T-cell (primary cell): Measurements from ENCODE around the gene C22orf39. TPM values are rescaled to one million over a fixed set of nuclear protein-coding genes. Genes with fewer than 3 reads are reported as not detected.
A peak's percentile ranks its signal among the peaks of the same experiment; 100 is the strongest.

Experiments
- ATAC-seq, 4 experiments: fragments of 200-7000 bp in 3 of 4; fragments of 150-1000 bp in 1 of 4; cut with Tn5 transposase; replicated peaks in 1 of 4; 1 replicate in 3 of 4; 2 replicates in 1 of 4; pipeline ENCODE4 v1.10.0; 2021; ENCODE audit warnings: moderate library complexity in 3 of 4, mild to moderate bottlenecking in 2 of 4, moderate number of reproducible peaks in 1 of 4
- CTCF ChIA-PET, 2 donors: fragments of 300-600 bp; sonication (Branson Sonifier 250); formaldehyde crosslinking; loops; one replicate each; lab custom pipeline; 2022; ENCODE audit warnings: antibody characterized with exemption in 2 of 2; lab: Charles Lee
- POLR2A ChIA-PET, 2 donors: fragments of 300-600 bp; sonication (Branson Sonifier 250); formaldehyde crosslinking; loops; one replicate each; lab custom pipeline; 2022; ENCODE audit warnings: antibody characterized with exemption in 2 of 2; lab: Charles Lee
- DNase-seq, 35 experiments: peaks; one replicate each; pipeline versions ENCODE4 v3.0.0 to v3.0.0-alpha.2; 2013 to 2023
- H3K27ac ChIP-seq: one replicate; pipeline ENCODE4 v1.5.1; 2013; ENCODE audit warnings: low read length
- H3K27me3 ChIP-seq, 2 experiments: replicated peaks in 1 of 2; 1 replicate in 1 of 2; 2 replicates in 1 of 2; pipeline versions ENCODE4 v1.6.1 to v1.7.0; 2013; ENCODE audit warnings: low read length in 1 of 2, mixed read lengths in 1 of 2; ENCODE audit not compliant: control insufficient read depth in 2 of 2, insufficient read depth in 2 of 2; ENCODE audit errors: extremely low read depth in 1 of 2
- H3K36me3 ChIP-seq, 2 donors: 1 replicate in 1 of 2; 2 replicates in 1 of 2; pipeline versions ENCODE4 v1.6.1 to v1.7.0; 2013; ENCODE audit warnings: low read length in 1 of 2; ENCODE audit not compliant: control insufficient read depth in 2 of 2, insufficient read depth in 1 of 2; ENCODE audit errors: extremely low read depth in 1 of 2
- H3K4me1 ChIP-seq, 2 experiments: 1 replicate in 1 of 2; 2 replicates in 1 of 2; pipeline versions ENCODE4 v1.6.1 to v1.7.0; 2013; ENCODE audit warnings: low read length in 2 of 2, mixed read lengths in 1 of 2; ENCODE audit not compliant: insufficient read depth in 2 of 2, control insufficient read depth in 1 of 2; ENCODE audit errors: extremely low read depth in 1 of 2
- H3K4me3 ChIP-seq, 2 donors: 1 replicate in 1 of 2; 2 replicates in 1 of 2; pipeline versions ENCODE4 v1.5.1 to v1.7.0; 2013; ENCODE audit warnings: mild to moderate bottlenecking in 2 of 2, low read length in 1 of 2, moderate library complexity in 1 of 2; ENCODE audit not compliant: control insufficient read depth in 1 of 2; ENCODE audit errors: extremely low read depth in 1 of 2
- H3K9me3 ChIP-seq: 2 replicates; pipeline ENCODE4 v1.7.0; 2013
- H3K27ac Mint-ChIP-seq, 2 donors: one replicate each; pipeline ENCODE4 v1.8.0; 2020 to 2021; ENCODE audit warnings: mild to moderate bottlenecking in 2 of 2, mixed read lengths in 2 of 2
- H3K27me3 Mint-ChIP-seq, 2 donors: one replicate each; pipeline ENCODE4 v1.8.0; 2021 to 2022; ENCODE audit warnings: mixed read lengths in 2 of 2
- H3K36me3 Mint-ChIP-seq: one replicate; pipeline ENCODE4 v1.8.0; 2021; ENCODE audit warnings: mixed read lengths
- H3K4me1 Mint-ChIP-seq, 3 donors: one replicate each; pipeline ENCODE4 v1.8.0; 2020 to 2022; ENCODE audit warnings: mixed read lengths in 3 of 3, mild to moderate bottlenecking in 1 of 3
- H3K4me3 Mint-ChIP-seq, 3 donors: one replicate each; pipeline ENCODE4 v1.8.0; 2020 to 2022; ENCODE audit warnings: mild to moderate bottlenecking in 3 of 3, mixed read lengths in 3 of 3, moderate library complexity in 3 of 3
- H3K9me3 Mint-ChIP-seq, 3 donors: one replicate each; pipeline ENCODE4 v1.8.0; 2020 to 2022; ENCODE audit warnings: mixed read lengths in 3 of 3
- WGBS: methylation state at CpG from one replicate; pipeline ENCODE4 v1.1.5; 2013; ENCODE audit warnings: missing lambda C conversion rate; ENCODE audit not compliant: insufficient coverage; 5-methylcytosine and 5-hydroxymethylcytosine counted together
- total RNA-seq, 35 experiments: library from RNA in 6 of 35; stranded (reverse) in 6 of 35; fragments of 120-200 nt in 1 of 35; gene quantifications; one replicate each; pipeline versions ENCODE4 v1.2.1 to v1.2.4 and lab custom pipeline; 2013 to 2026

C22orf39 gene
- total RNA-seq, 5 donors from 2014 or later (not counting 1 experiment from before 2014, with no cell fraction given): 34.5 to 41.3 (median 40.9) TPM

- DNase-seq (peak; percentile 64 to 85 (median 74)), ATAC-seq (peak; percentile 58 to 68 (median 63))
- ChIA-PET CTCF (interaction anchor here in 1 of 2 donors (0.5 to 2.2 kb wide), 5 partner anchors 34 to 456 kb away, joined by 3 to 7 read pairs (median 6); partner anchors contain the start of gene ESS2), POLR2A (no interaction called here)
- H3K27ac ChIP-seq: peak within 1 kb of the TSS; percentile 97
- no peaks in the 10 kb centered on the region for H3K27me3 ChIP-seq
- Mint-ChIP-seq H3K36me3 (peaks cover 10% of the 10 kb centered on the region), H3K27me3 (no peaks in the 10 kb centered on the region), H3K9me3 (no peaks in the 10 kb centered on the region), H3K27ac (peak within 1 kb of the TSS; percentile 100), H3K4me1 (peaks cover 33 to 36% (median 36%) of the 10 kb centered on the region in 3 donors), H3K4me3 (peak within 1 kb of the TSS; percentile 84 to 93 (median 93))
- H3K36me3 ChIP-seq: peaks cover 12 to 18% of the 10 kb centered on the region in 2 donors
- no peaks in the 10 kb centered on the region for H3K9me3 ChIP-seq
- peaks cover 11 to 13% of the 10 kb centered on the region in 2 experiments for H3K4me1 ChIP-seq
- peak within 1 kb of the TSS; percentile 71 to 86 for H3K4me3 ChIP-seq
- under 1% methylated on average over 38 of the region's 42 CpGs for WGBS
These were observed 31.4 kb upstream of the C22orf39 start, which contains the start of gene UFD1 for GRCh38 chr22:19478901-19479354. Gene UFD1 (minus strand): TSS chr22:19479193. CDS start chr22:19479085, 108 bp downstream.

GRCh38 chr22:19478045-19478900 lies 30.8 kb upstream of the C22orf39 start:
- peaks cover 13% of the 10 kb centered on the region for H3K36me3 Mint-ChIP-seq
- Histone ChIP-seq H3K36me3 (peaks cover 18 to 25% of the 10 kb centered on the region in 2 donors), H3K27ac (peak overlapping the region; percentile 35), H3K4me3 (peak overlapping the region; percentile 71 to 86), H3K9me3 (no peaks in the 10 kb centered on the region), H3K27me3 (no peaks in the 10 kb centered on the region), H3K4me1 (peaks cover 11 to 13% of the 10 kb centered on the region in 2 experiments)
- peaks cover 33 to 43% (median 36%) of the 10 kb centered on the region in 3 donors for H3K4me1 Mint-ChIP-seq
- peak in 17 of 35 experiments; percentile 2 to 54 (median 14) for DNase-seq
- H3K27me3 Mint-ChIP-seq: no peaks in the 10 kb centered on the region
- H3K27ac Mint-ChIP-seq: peak overlapping the region; percentile 84 to 88
- CTCF ChIA-PET: interaction anchor here (0.5 to 2.2 kb wide), 5 partner anchors 12 to 334 kb away, joined by 3 to 7 read pairs (median 3); partner anchors contain the start of gene ESS2 (in 1 of the 2)
- H3K4me3 Mint-ChIP-seq: peak overlapping the region; percentile 84 to 93 (median 93)
- under 1% methylated on average over 21 of the region's 31 CpGs for WGBS
- no peak for ATAC-seq
- POLR2A ChIA-PET: no interaction called here
- no peaks in the 10 kb centered on the region for H3K9me3 Mint-ChIP-seq

- Histone ChIP-seq H3K27ac (peak overlapping the region; percentile 25), H3K36me3 (peaks cover 21 to 32% of the 10 kb centered on the region in 2 donors), H3K4me3 (peak overlapping the region; percentile 71 to 86), H3K27me3 (no peaks in the 10 kb centered on the region), H3K9me3 (no peaks in the 10 kb centered on the region), H3K4me1 (peaks cover 11 to 13% of the 10 kb centered on the region in 2 experiments)
- peak overlapping the region; percentile 84 to 88 for H3K27ac Mint-ChIP-seq
- H3K4me1 Mint-ChIP-seq: peaks cover 33 to 43% (median 36%) of the 10 kb centered on the region in 3 donors
- 39% methylated on average over 2 of the region's 5 CpGs for WGBS
- peak in 1 of 35 experiments; percentile 34 for DNase-seq
- H3K36me3 Mint-ChIP-seq: peaks cover 18% of the 10 kb centered on the region
- no peak for ATAC-seq
- H3K4me3 Mint-ChIP-seq: peak overlapping the region; percentile 84 to 93 (median 93)
- ChIA-PET CTCF (interaction anchor here (0.6 to 2.2 kb wide), 6 partner anchors 11 to 1106 kb away, joined by 3 to 7 read pairs (median 4); no protein-coding TSS in a partner anchor), POLR2A (no interaction called here)
- H3K27me3 Mint-ChIP-seq: no peaks in the 10 kb centered on the region
- H3K9me3 Mint-ChIP-seq: no peaks in the 10 kb centered on the region
These were observed 30.0 kb upstream of the C22orf39 start for GRCh38 chr22:19477321-19478044.

- H3K4me1 Mint-ChIP-seq: peaks cover 33 to 43% (median 38%) of the 10 kb centered on the region in 3 donors
- H3K4me3 ChIP-seq: no peak overlapping the region
- no peaks in the 10 kb centered on the region for H3K9me3 ChIP-seq
- ChIA-PET CTCF (interaction anchor here in 1 of 2 donors (0.6 kb wide), 1 partner anchor 25 kb away, joined by 4 read pairs; no protein-coding TSS in a partner anchor), POLR2A (interaction anchor here in 1 of 2 donors (0.7 kb wide), 1 partner anchor 96 kb away, joined by 11 read pairs; no protein-coding TSS in a partner anchor)
- H3K27ac ChIP-seq: no peak overlapping the region
- DNase-seq: no peak
- H3K36me3 Mint-ChIP-seq: peaks cover 31% of the 10 kb centered on the region
- no peak for ATAC-seq
- peaks cover 25 to 46% of the 10 kb centered on the region in 2 donors for H3K36me3 ChIP-seq
- no peaks in the 10 kb centered on the region for H3K27me3 ChIP-seq
- H3K4me1 ChIP-seq: peaks cover 11 to 13% of the 10 kb centered on the region in 2 experiments
- H3K27me3 Mint-ChIP-seq: no peaks in the 10 kb centered on the region
- no peaks in the 10 kb centered on the region for H3K9me3 Mint-ChIP-seq
- WGBS: 100% methylated on average over 1 of the region's 3 CpGs
- no peak overlapping the region for H3K27ac Mint-ChIP-seq
- no peak overlapping the region for H3K4me3 Mint-ChIP-seq
These were observed 28.5 kb upstream of the C22orf39 start for GRCh38 chr22:19476023-19476422.

- H3K9me3 Mint-ChIP-seq: no peaks in the 10 kb centered on the region
- POLR2A ChIA-PET: no interaction called here
- ATAC-seq (no peak), DNase-seq (no peak)
- H3K27ac Mint-ChIP-seq: no peak overlapping the region
- H3K4me3 ChIP-seq: no peak overlapping the region
- H3K27me3 ChIP-seq: no peaks in the 10 kb centered on the region
- H3K27ac ChIP-seq: no peak overlapping the region
- CTCF ChIA-PET: interaction anchor here (1.0 to 1.5 kb wide), 3 partner anchors 24 to 157 kb away, joined by 3 read pairs; no protein-coding TSS in a partner anchor
- 85% methylated on average over 2 of the region's 3 CpGs for WGBS
- no peak overlapping the region for H3K4me3 Mint-ChIP-seq
- H3K27me3 Mint-ChIP-seq: no peaks in the 10 kb centered on the region
- peaks cover 46% of the 10 kb centered on the region for H3K36me3 Mint-ChIP-seq
- peaks cover 41 to 69% of the 10 kb centered on the region in 2 donors for H3K36me3 ChIP-seq
- no peaks in the 10 kb centered on the region for H3K9me3 ChIP-seq
- peaks cover 7 to 11% of the 10 kb centered on the region in 2 experiments for H3K4me1 ChIP-seq
- H3K4me1 Mint-ChIP-seq: peaks cover 30 to 44% (median 33%) of the 10 kb centered on the region in 3 donors
These were observed 26.1 kb upstream of the C22orf39 start for GRCh38 chr22:19473578-19473977.
